ENCODE data around the gene C2.

Gene C2

DNA sequence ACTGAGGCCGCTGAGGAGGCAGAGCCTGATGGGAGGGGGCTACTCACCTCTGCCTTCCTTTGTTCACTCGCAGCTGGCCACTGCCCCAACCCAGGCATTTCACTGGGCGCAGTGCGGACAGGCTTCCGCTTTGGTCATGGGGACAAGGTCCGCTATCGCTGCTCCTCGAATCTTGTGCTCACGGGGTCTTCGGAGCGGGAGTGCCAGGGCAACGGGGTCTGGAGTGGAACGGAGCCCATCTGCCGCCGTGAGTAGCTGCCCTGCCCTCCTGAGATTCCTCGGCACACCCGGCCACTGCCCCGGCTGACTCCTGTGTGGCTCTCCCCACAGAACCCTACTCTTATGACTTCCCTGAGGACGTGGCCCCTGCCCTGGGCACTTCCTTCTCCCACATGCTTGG lies 6.0 kb downstream of the C2 start:
- TF ChIP-seq CREB1 (IDR thresholded peaks at IDR 0.05; ENCODE audit: low read depth) = no peak
- TF ChIP-seq TEAD4 (IDR thresholded peaks at IDR 0.05) = no peak
- TF ChIP-seq, protein P1, sequence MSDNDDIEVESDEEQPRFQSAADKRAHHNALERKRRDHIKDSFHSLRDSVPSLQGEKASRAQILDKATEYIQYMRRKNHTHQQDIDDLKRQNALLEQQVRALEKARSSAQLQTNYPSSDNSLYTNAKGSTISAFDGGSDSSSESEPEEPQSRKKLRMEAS (IDR thresholded peaks at IDR 0.05) = no peak

DNA sequence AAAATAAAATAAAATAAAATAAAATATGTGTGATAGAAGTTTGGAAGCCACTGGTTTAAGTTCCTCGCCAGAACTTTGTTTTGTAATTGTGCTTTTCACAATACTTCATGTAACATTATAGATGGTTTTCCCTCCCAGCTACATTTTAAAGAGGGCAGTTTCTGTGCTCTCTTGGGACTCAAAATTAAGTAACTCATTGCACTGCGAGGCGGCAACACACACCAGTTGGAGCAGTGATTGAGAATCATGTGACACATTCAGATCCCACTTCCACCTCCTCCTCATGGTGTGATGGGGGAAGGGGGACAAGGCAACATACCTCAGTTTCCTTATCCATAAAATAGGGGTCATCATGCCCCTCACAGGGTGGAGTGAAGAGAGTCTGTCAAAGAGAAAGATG lies 7.5 kb downstream of the C2 start:
- TF ChIP-seq CREB1 (IDR thresholded peaks at IDR 0.05; ENCODE audit: low read depth) = no peak
- no peak for TF ChIP-seq EP300 (IDR thresholded peaks at IDR 0.05; ENCODE audit: borderline replicate concordance)

DNA sequence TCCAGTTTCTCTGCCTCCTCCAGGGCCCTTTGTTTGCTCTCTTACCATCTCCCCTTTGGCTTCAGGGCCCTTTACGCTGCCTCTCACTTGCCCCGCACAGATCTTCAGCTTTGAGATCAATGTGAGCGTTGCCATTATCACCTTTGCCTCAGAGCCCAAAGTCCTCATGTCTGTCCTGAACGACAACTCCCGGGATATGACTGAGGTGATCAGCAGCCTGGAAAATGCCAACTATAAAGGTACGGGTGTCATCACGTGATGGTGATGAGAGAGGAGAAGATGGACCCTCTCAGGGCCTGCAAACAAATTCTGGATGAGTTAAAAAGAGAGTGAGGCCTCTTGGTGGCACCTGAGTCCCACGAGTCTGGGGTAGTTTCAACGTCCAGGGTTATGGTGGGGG lies 8.3 kb downstream of the C2 start:
- TF ChIP-seq CREB1 (IDR thresholded peaks at IDR 0.05; ENCODE audit: low read depth) (no peak), EGR1 (IDR thresholded peaks at IDR 0.05) (no peak), NFIC (IDR thresholded peaks at IDR 0.05) (no peak), FOXM1 (IDR thresholded peaks at IDR 0.05; ENCODE audit: borderline replicate concordance, low read depth) (no peak), RAD21 (IDR thresholded peaks at IDR 0.05; ENCODE audit: low read depth) (no peak), TCF12 (IDR thresholded peaks at IDR 0.05; ENCODE audit: low read depth) (no peak), TAF1 (IDR thresholded peaks at IDR 0.05; ENCODE audit: low read depth) (no peak), TEAD4 (IDR thresholded peaks at IDR 0.05) (no peak), ZBTB7A (IDR thresholded peaks at IDR 0.05; ENCODE audit: low read depth) (no peak), YY1 (IDR thresholded peaks at IDR 0.05; ENCODE audit: low read depth) (no peak), EP300 (IDR thresholded peaks at IDR 0.05; ENCODE audit: borderline replicate concordance) (no peak), CEBPB (IDR thresholded peaks at IDR 0.05) (no peak)
- TF ChIP-seq, protein P1 (IDR thresholded peaks at IDR 0.05) = no peak
- TF ChIP-seq, protein P2, sequence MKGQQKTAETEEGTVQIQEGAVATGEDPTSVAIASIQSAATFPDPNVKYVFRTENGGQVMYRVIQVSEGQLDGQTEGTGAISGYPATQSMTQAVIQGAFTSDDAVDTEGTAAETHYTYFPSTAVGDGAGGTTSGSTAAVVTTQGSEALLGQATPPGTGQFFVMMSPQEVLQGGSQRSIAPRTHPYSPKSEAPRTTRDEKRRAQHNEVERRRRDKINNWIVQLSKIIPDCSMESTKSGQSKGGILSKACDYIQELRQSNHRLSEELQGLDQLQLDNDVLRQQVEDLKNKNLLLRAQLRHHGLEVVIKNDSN (IDR thresholded peaks at IDR 0.05) = no peak
- TF ChIP-seq, protein P3, sequence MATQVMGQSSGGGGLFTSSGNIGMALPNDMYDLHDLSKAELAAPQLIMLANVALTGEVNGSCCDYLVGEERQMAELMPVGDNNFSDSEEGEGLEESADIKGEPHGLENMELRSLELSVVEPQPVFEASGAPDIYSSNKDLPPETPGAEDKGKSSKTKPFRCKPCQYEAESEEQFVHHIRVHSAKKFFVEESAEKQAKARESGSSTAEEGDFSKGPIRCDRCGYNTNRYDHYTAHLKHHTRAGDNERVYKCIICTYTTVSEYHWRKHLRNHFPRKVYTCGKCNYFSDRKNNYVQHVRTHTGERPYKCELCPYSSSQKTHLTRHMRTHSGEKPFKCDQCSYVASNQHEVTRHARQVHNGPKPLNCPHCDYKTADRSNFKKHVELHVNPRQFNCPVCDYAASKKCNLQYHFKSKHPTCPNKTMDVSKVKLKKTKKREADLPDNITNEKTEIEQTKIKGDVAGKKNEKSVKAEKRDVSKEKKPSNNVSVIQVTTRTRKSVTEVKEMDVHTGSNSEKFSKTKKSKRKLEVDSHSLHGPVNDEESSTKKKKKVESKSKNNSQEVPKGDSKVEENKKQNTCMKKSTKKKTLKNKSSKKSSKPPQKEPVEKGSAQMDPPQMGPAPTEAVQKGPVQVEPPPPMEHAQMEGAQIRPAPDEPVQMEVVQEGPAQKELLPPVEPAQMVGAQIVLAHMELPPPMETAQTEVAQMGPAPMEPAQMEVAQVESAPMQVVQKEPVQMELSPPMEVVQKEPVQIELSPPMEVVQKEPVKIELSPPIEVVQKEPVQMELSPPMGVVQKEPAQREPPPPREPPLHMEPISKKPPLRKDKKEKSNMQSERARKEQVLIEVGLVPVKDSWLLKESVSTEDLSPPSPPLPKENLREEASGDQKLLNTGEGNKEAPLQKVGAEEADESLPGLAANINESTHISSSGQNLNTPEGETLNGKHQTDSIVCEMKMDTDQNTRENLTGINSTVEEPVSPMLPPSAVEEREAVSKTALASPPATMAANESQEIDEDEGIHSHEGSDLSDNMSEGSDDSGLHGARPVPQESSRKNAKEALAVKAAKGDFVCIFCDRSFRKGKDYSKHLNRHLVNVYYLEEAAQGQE (IDR thresholded peaks at IDR 0.05; ENCODE audit: low read depth) = no peak

DNA sequence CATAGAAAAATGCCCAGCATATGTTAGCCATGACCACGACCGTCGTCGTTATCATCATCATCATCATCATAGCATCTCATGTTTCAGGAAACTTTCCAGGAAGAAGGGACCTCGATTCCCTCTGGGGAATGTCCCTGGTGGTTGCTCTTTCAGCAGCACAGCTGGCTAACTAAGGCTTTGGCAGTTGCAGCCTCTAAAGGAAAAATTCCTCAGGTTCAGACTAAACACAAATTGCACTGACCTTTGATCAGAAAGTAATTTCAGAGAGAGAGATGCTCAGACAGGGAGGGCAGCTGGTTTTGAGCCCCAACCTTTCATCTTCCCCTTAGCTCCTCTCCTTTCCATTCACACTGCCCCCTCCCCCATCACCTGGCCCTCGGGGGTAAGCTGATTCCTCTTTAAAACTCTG lies 12.7 kb downstream of the C2 start:
- TF ChIP-seq CEBPB (IDR thresholded peaks at IDR 0.05) (no peak), TAF1 (IDR thresholded peaks at IDR 0.05; ENCODE audit: low read depth) (no peak), NFIC (IDR thresholded peaks at IDR 0.05) (no peak), TEAD4 (IDR thresholded peaks at IDR 0.05) (no peak), CREB1 (IDR thresholded peaks at IDR 0.05; ENCODE audit: low read depth) (no peak)
- TF ChIP-seq, protein P2 (IDR thresholded peaks at IDR 0.05) = no peak
- TF ChIP-seq, protein P1 (IDR thresholded peaks at IDR 0.05) = no peak

DNA sequence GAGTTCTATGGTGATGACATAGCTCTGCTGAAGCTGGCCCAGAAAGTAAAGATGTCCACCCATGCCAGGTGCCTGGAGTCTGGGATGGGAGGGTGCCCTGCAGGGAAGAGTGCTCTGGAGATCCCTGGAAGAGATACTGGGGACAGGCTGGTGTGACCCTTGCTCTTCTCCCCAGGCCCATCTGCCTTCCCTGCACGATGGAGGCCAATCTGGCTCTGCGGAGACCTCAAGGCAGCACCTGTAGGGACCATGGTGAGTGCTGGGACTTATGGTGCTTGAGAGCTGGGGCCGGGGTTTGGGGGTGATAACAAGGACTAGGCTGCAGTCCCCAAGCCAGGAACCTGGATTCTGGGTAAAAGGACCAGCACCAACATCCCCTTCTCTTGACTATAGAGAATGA lies 16.2 kb downstream of the C2 start:
- TF ChIP-seq, protein P2 (IDR thresholded peaks at IDR 0.05) = no peak
- no peak for TF ChIP-seq RAD21 (IDR thresholded peaks at IDR 0.05; ENCODE audit: low read depth)
- no peak for TF ChIP-seq EGR1 (IDR thresholded peaks at IDR 0.05)
- TF ChIP-seq NFIC (IDR thresholded peaks at IDR 0.05) = no peak
- TF ChIP-seq CREB1 (IDR thresholded peaks at IDR 0.05; ENCODE audit: low read depth) = no peak
- TF ChIP-seq TEAD4 (IDR thresholded peaks at IDR 0.05) = no peak
- TF ChIP-seq, protein P1 (IDR thresholded peaks at IDR 0.05) = no peak

DNA sequence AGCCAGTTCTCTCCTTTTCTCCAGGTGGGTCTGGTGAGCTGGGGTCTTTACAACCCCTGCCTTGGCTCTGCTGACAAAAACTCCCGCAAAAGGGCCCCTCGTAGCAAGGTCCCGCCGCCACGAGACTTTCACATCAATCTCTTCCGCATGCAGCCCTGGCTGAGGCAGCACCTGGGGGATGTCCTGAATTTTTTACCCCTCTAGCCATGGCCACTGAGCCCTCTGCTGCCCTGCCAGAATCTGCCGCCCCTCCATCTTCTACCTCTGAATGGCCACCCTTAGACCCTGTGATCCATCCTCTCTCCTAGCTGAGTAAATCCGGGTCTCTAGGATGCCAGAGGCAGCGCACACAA lies 17.6 kb downstream of the C2 start:
- TF ChIP-seq TCF12 (IDR thresholded peaks at IDR 0.05; ENCODE audit: low read depth) = no peak

DNA sequence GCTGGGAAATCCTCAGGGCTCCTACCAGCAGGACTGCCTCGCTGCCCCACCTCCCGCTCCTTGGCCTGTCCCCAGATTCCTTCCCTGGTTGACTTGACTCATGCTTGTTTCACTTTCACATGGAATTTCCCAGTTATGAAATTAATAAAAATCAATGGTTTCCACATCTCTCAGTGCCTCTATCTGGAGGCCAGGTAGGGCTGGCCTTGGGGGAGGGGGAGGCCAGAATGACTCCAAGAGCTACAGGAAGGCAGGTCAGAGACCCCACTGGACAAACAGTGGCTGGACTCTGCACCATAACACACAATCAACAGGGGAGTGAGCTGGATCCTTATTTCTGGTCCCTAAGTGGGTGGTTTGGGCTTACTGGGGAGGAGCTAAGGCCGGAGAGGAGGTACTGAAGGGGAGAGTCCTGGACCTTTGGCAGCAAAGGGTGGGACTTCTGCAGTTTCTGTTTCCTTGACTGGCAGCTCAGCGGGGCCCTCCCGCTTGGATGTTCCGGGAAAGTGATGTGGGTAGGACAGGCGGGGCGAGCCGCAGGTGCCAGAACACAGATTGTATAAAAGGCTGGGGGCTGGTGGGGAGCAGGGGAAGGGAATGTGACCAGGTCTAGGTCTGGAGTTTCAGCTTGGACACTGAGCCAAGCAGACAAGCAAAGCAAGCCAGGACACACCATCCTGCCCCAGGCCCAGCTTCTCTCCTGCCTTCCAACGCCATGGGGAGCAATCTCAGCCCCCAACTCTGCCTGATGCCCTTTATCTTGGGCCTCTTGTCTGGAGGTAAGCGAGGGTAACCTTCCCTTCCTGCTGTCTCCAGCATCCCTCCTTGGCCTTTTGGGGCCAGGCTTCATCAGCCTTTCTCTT lies 18.2 kb downstream of the C2 start, which contains the start of gene CFB:
Gene CFB, plus strand, starts transcription at position 589 of the 863 bp plus-strand sequence. Its CDS starts 127 bp downstream, at position 716.
- TF ChIP-seq TEAD4 (IDR thresholded peaks at IDR 0.05) = no peak
- TF ChIP-seq, protein P3 (IDR thresholded peaks at IDR 0.05; ENCODE audit: low read depth) = no peak
- TF ChIP-seq TCF12 (IDR thresholded peaks at IDR 0.05; ENCODE audit: low read depth) = no peak
- no peak for TF ChIP-seq CREB1 (IDR thresholded peaks at IDR 0.05; ENCODE audit: low read depth)
- TF ChIP-seq RAD21 (IDR thresholded peaks at IDR 0.05; ENCODE audit: low read depth) = no peak
- no peak for TF ChIP-seq NFIC (IDR thresholded peaks at IDR 0.05)
- no peak for TF ChIP-seq YY1 (IDR thresholded peaks at IDR 0.05; ENCODE audit: low read depth)
- TF ChIP-seq TAF1 (IDR thresholded peaks at IDR 0.05; ENCODE audit: low read depth) = no peak
- TF ChIP-seq, protein P1 (IDR thresholded peaks at IDR 0.05) = no peak
- TF ChIP-seq, protein P2 (IDR thresholded peaks at IDR 0.05) = no peak
